GM21423 (cell line): ENCODE measurements around the gene LIMCH1.
A peak's percentile ranks its signal among the peaks of the same experiment; 100 is the strongest.
"Not testable (repeated sequence)": the region's sequence is repeated elsewhere in the genome, so short reads cannot be mapped to it uniquely, and the experiment has no call there.

ENCODE experiments used
- ATAC-seq: cut with Tn5 transposase; IDR thresholded peaks from one replicate; pipeline ENCODE4 v1.9.1; 2021; ENCODE audit warnings: mild to moderate bottlenecking, moderate library complexity; ENCODE audit not compliant: unreplicated experiment

LIMCH1 gene

DNA sequence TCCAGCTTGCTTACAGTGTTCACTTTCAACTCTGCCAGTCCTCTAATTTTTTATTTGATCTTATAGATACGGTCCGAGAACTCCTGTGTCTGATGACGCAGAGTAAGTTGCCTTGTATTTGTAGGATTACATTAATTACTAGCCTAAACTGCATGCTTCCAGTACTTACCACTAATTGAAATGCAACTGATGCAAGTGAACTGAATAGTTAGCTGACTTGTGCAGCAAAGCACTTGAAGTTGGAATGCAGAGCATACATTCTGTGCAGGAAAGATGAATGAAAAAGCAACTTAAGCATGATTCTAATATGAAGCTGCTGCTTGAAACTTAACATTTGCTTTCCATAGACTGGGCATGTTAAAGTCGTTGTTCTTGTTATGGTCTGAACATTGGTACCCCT lies 100.9 kb downstream of the LIMCH1 start:
- no peak for ATAC-seq

DNA sequence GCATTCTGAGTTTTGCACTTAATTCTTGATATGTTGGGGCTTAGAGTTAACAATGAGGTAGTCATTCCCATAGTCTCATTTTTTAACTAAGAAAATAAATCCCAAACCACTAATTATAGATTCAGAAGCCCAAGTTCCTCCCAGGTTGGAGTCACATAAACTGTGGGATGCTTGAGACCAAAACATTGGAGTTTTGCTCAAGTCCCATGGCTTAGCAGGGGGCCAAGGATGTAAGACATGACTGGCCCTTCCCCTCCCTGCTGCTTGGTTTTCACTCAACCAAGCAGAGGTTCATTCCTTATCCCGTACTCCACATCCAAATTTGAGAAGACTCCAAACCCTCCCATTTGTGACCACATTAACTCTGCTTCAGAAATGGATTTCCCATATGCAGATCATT lies 101.3 kb downstream of the LIMCH1 start:
- ATAC-seq = no peak

DNA sequence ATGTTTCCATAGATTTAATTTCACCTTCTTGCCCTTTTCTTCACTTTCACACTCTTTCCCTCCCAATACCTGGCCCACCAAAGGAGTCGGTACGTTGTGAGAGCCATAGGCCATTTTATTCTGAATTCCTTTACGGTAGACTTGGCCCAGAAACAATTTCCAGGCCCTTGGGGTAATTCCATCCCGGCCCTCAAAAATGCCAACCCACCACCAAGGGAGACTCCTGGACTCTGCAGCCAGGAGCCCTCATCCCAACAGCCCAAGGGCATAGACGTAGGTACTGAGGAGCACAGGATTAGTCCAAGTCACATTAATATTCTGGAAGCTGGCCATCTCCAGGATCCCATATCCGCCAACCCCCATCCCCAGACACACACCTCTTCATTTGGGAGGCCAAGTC lies 102.9 kb downstream of the LIMCH1 start:
- no peak for ATAC-seq

- ATAC-seq = not testable (repeated sequence)
Observed at GRCh38 chr4:41642746-41643145, 104.8 kb downstream of the LIMCH1 start.

- no peak for ATAC-seq
Observed at GRCh38 chr4:41643331-41643730, 105.4 kb downstream of the LIMCH1 start.

DNA sequence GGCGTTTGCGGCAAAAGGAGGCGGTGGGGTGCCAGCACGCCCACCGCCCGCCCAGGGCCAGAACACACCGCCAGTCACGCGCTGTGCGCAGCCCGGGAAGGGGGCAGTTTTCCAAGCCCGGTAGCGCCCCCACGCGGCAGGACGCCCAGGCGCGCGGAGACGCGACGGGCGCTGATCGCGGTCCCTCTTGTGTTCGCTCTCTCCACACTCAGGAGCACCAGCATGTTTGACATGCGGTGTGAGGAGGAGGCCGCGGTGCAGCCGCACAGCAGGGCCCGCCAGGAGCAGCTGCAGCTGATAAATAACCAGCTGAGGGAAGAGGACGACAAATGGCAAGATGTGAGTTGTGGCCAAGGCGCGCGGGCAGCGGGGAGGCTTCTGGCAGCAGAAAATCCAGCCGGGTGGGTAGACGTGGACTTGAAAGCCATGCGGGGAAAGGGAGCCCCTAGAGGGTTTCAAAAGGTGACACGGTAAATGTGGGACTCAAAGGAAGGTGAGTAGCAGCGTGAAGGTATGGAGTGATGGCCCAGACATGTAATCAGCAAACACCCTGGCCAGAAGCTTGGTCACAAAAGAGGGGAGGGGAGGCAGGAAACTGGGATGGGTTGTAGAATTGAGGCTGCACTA lies 106.4 kb downstream of the LIMCH1 start:
- no peak for ATAC-seq

- ATAC-seq = no peak
Observed at GRCh38 chr4:41644915-41645295, 106.9 kb downstream of the LIMCH1 start.

DNA sequence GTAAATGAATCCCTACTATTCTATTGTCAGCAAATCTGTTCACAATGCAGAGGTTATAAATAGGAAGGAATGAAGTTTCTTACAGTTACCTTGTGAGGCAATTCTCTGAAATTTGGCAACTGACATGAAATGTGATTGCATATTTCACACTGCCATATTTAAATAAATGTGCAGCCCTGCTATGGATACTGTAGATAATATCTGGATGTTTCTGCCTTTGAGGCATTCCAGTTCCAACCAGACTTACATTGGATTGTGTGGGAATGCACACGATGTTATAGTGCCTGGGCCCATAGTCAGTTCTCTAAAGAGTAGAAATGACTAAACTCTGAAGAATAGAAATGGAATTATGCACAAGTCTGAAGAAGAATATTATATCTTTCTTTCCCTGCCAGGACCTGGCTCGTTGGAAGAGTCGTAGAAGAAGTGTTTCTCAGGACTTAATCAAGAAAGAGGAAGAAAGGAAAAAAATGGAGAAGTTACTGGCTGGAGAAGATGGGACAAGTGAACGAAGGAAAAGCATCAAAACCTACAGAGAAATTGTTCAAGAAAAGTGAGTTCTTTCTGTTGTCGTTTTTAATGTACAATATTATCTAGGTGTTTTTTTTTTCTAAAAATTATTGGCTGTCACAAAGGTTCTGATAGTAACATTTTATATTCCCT lies 107.9 kb downstream of the LIMCH1 start:
- ATAC-seq = no peak

DNA sequence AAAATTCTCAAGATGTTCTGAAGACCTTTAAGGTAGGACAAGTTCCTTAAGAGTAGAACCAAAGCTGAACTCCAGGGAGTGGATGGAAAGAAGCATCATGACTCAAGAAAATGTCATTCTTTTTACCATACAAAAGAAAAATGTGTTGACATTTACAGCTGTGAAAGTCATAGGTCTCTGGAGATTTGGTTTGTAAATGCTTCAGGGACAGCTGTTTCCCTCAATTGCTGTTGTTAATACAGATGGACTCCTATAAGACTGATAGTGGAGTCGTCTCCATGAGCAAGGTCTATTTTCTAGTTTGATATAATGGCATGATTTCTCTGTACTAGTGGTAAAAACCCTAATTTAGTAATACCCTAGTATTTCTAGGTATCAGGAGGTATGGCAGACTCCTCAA lies 108.9 kb downstream of the LIMCH1 start:
- no peak for ATAC-seq

GRCh38 chr4:41647383-41647782 lies 109.4 kb downstream of the LIMCH1 start:
- no peak for ATAC-seq

GRCh38 chr4:41651150-41651549 lies 113.2 kb downstream of the LIMCH1 start:
- not testable (repeated sequence) for ATAC-seq

GRCh38 chr4:41652971-41653370 lies 115.0 kb downstream of the LIMCH1 start:
- ATAC-seq = no peak

GRCh38 chr4:41653523-41653922 lies 115.6 kb downstream of the LIMCH1 start:
- ATAC-seq = no peak

GRCh38 chr4:41655177-41655576 lies 117.2 kb downstream of the LIMCH1 start:
- no peak for ATAC-seq

GRCh38 chr4:41656106-41656505 lies 118.1 kb downstream of the LIMCH1 start:
- no peak for ATAC-seq

- ATAC-seq = no peak
Observed at GRCh38 chr4:41656572-41657520, 118.9 kb downstream of the LIMCH1 start.

DNA sequence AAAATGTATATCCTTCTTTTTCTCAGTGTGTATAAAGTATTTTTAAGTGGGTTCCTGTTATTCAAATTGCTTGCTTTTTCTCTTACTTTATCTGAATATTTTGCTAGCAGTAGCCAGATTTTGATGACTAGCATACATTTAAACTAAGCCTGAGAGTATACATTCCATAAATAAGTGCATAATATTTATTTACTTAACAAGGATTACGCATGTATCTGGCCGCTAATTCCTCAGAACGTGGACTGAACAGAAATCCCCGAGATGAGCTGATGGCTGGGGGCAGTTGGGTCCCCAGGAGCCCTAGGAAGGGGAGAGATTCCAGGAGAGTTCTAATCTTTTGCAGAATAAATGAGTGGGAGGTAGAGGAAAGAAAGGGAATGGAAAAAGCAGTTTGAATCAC lies 119.6 kb downstream of the LIMCH1 start:
- no peak for ATAC-seq

DNA sequence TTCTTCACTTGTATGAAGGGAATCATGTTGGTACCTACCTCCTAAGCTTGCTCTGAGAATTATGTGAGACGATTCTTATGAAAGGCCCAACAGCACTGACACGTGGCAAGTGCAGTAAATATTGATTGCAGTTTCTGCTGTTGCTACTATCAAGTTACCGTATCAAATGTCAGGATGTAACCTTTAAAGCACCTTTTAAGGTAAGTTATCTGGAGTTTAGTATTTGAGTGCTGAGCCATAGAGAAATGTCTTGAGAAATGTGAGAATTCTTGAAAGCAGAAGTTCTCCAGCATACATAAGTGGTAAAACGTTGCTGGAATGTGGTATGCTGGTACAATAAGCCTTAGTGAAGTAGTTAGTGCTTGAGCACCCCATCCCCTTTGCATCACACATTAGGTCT lies 120.2 kb downstream of the LIMCH1 start:
- no peak for ATAC-seq

DNA sequence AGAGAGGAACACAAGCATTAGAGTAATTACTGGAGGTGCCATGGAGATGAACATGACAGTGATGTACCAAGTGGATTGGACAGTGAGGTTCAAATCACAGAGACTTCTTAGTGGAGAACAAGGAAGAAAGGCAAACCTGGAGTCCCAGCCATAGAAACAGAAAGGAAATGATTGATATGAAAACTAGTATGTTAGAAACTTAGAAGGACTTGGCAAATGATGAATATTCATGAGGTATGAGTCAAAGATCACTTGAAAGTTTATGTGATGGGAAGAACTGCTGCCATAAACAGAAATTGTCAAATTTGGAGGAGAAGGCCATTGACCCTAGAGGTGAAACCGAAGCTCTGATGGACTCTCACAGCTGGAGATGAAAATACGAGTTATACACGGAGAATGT lies 122.4 kb downstream of the LIMCH1 start:
- ATAC-seq = no peak

DNA sequence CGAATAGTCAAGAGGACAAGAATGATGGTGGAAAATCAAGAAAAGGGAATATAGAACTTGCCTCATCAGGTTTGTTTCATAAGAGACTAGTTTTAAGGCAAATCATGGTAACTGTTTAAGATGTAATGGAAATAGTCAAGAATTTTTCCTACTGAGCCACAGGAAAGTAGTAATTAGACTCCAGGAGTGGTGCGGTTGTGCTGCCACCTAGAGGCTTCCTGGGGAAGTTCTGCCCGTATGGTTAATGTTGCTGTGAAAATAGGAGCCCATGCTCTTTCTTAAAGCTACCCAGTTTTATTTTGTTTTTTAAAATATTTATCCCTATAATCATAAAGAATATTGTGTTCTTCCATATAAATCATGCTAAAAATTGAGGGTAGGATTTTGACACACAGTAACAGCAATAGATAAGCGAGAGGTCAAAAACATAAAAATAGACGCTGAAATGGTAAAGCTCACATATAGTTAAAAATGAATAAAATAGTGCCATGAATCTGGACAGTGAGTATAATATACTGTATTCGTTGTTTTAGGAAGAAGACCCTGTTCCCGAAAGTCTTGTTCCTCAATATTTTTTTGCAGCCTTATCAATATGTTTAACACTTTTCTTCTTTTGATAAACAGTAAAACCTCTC lies 123.6 kb downstream of the LIMCH1 start:
- ATAC-seq = peak; percentile 70

DNA sequence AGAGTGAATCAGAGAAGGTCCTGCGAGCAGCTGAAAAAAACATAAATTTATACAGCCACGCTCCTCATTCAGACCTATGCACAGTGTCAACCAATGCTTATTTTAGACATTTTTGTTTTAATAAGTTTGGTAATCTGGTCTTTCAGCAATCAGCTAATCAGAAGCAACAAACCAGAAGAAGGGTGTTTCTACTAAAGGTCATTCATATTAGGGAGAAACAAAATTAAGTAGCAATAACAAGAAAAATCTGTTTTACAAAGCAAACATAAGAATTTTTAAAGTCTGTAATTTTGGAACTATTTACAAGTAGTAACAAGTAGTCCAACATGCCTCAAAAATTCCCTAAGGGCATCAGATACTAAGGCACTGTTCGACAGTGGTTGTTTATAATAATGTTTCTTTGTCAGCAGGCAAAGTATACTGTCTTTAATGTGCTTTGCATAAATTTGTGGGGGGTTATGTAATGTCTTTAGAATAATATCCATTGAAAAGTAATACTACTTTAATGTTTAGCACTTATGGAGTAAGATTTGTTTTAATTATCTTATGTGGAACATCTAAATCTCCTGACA lies 127.8 kb downstream of the LIMCH1 start:
- no peak for ATAC-seq
